RPMI7951 (cell line): ENCODE results near the gene KDM2B. TPM values are rescaled to one million over a fixed set of nuclear protein-coding genes. Genes with fewer than 3 reads are reported as not detected.
"Not testable (repeated sequence)": the region's sequence is repeated elsewhere in the genome, so short reads cannot be mapped to it uniquely, and the experiment has no call there.

Source experiments
- DNase-seq: peaks from one replicate; pipeline ENCODE4 v3.0.0-alpha.2; 2012; ENCODE audit warnings: low read depth
- total RNA-seq: library from RNA; depleted of rRNA; stranded (reverse); fragments of >200 nt; shearing (Covaris generic); gene quantifications from 2 replicates; pipeline ENCODE4 v1.2.3, GENCODE V29; 2014; rRNA removed

The KDM2B gene
- total RNA-seq, 1 experiment from 2014 or later, result 20.1 TPM

- DNase-seq, result not testable (repeated sequence)
Measured at GRCh38 chr12:121384891-121385290, 195.9 kb downstream of the KDM2B start.

GRCh38 chr12:121383601-121384021 is 197.2 kb downstream of the KDM2B start:
- no peak for DNase-seq

GRCh38 chr12:121379945-121380344 is 200.9 kb downstream of the KDM2B start:
- no peak for DNase-seq

Other genes with a start within 250 kb of the KDM2B start
- 137 and 152 TPM in 2 replicates for gene ANAPC5, start 228.6 kb downstream of the KDM2B start, total RNA-seq
- gene RNF34, start 180.9 kb downstream of the KDM2B start, total RNA-seq, result 51.5 and 62.7 TPM in 2 replicates
- gene ORAI1, start 45.5 kb upstream of the KDM2B start, total RNA-seq, result 13.6 and 14.5 TPM in 2 replicates
- 0.10 TPM in 1 of 2 replicates, not detected in the other for gene MORN3, start 88.6 kb upstream of the KDM2B start, total RNA-seq
- 2.9 and 3.4 TPM in 2 replicates for gene TMEM120B, start 131.7 kb upstream of the KDM2B start, total RNA-seq
- 1.1 and 1.5 TPM in 2 replicates for gene RHOF, start 212.7 kb upstream of the KDM2B start, total RNA-seq
- 0.96 and 1.1 TPM in 2 replicates for gene SETD1B, start 223.0 kb upstream of the KDM2B start, total RNA-seq